GM19240 (cell line): ENCODE measurements around the gene RMND5B.
A peak's percentile ranks its signal among the peaks of the same experiment; 100 is the strongest.
"Not testable (repeated sequence)": the region's sequence is repeated elsewhere in the genome, so short reads cannot be mapped to it uniquely, and the experiment has no call there.

ENCODE experiments used
- DNase-seq: peaks from one replicate; pipeline ENCODE4 v3.0.0; 2011; ENCODE audit warnings: low spot score; ENCODE audit not compliant: insufficient read length

RMND5B gene, protein sequence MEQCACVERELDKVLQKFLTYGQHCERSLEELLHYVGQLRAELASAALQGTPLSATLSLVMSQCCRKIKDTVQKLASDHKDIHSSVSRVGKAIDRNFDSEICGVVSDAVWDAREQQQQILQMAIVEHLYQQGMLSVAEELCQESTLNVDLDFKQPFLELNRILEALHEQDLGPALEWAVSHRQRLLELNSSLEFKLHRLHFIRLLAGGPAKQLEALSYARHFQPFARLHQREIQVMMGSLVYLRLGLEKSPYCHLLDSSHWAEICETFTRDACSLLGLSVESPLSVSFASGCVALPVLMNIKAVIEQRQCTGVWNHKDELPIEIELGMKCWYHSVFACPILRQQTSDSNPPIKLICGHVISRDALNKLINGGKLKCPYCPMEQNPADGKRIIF

DNA sequence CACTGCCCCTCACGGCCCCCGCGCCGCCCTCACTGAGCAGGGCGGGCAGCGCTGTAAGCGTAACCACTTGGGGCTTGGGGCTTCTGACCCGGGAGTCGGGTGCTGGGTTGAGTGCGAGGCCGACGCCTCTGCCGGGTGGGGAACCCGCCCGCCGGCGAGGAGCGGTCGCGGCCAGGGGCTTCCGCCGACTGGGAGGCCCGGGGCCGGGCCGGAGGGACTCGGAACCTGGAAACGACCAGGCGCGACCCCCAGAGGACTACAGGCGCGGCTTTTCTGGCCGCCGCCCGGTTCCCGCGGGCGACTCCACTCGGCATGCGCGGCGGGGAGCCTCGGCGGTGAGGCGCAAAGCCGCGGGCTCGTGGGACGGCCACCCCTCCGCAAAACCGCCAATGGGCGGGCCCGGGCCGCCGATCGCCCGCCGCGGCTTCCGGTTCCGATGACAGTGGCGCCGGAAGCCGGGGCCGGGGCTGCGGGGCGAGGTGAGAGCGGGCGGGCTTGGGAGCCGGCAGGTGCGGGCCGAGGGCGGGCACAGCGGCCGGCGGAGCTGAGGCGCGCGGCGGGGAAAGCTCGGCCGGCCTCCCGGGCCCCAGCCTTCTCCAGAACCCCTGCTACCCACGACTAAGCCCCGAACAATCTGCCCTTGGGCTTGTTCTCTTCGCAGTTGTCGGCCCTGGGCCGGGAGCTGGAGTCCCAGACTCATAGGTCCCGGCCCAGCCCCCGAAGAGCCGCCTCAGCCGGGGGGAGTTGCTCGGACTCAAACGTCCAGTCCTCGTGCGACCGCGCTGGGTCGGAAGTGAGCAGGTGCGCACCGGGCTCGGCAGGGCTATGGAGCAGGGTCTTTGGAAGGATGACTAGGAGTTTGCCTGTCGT, at the start of gene RMND5B:
Gene RMND5B, plus strand, starts transcription at position 439 of the 870 bp plus-strand sequence. CDS start 7,106 bp downstream, outside the sequence.
- DNase-seq = peak; percentile 86

DNA sequence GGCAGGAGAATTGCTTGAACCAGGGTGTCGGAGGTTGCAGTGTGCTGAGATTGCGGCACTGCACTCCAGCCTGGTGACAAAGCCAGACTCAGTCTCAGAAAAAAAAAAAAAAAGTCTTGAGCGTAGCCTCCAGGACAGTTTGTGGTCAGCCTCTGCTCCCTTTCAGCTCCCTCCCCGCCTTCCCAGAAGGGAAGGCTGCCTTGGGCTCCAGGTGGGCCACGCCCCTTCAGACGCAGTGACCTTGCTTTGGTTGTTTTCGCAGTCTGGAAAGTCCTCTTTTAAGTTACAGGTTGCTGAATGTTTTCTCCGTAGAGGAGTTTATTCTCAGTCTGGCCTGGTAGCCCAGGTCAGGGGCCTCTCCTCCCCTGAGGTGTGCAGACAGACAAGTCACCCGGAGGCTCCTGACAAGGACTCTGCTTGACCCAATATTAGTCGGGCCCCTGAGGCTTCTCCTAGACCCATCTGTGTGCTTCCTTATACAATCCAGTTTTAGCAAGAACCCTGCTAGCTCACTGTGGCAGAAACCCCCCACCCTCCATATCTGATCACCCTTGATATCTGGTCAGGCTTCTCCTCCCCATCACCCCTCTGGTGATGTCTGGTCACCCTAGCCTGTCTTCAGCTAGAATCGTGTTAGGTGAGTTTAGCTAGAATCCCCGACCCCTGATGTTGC, 49.1 kb upstream of the RMND5B start:
- no peak for DNase-seq

DNA sequence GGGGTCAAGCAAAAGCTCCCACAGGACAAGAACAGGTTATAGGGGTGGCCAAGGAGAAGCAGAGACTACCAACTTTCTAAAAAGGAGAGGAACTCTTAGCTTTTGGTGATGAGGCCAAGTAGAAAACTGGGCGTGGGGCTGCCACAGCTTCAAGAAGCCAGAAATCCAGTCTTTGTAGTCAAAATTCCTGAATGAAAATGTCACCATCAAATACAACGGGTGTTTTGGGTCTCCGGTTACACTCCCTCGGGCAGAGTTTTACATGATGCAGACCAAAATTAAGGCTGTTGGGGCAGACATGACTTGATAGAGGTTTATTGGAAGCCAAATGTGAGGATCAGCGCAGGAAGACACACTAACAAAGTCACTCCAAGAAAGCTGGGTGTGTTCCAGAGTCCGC, 46.9 kb upstream of the RMND5B start:
- DNase-seq = no peak

DNA sequence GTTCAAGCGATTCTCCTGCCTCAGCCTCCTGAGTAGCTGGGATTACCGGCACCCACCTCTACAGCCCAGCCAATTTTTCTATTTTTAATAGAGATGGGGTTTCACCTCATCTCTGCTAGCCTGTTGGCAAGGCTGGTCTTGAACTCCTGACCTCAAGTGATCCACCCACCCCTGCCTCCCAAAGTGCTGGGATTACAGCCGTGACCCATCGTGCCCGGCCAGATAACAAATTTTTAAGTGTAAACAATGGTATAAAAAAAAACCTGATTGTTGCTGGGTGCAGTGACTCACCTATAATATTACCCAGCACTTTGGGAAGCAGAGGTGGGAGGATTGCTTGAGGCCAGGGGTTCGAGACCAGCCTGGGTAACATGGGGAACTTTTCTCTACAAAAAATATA, 45.5 kb upstream of the RMND5B start:
- DNase-seq = no peak

DNA sequence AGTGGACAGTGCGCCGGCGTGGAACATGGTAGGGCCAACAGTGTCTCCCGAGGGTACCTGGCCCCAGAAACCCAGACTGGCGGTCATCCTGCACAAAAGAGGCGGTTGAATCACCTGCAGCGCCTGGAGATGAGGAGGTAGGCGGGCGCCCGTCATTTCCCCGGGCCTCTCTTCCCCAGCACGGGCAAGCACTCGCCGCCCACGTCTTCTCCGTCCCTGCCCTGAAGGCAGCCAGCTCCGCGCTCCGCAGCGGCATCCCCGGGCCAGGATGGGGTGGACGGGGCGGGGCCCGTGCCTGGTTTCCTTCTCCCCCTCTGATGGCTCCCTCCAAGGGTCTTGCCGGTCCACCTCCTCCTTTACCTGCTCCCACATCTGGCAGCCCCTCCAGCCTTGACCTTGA, 44.5 kb upstream of the RMND5B start:
- no peak for DNase-seq

DNA sequence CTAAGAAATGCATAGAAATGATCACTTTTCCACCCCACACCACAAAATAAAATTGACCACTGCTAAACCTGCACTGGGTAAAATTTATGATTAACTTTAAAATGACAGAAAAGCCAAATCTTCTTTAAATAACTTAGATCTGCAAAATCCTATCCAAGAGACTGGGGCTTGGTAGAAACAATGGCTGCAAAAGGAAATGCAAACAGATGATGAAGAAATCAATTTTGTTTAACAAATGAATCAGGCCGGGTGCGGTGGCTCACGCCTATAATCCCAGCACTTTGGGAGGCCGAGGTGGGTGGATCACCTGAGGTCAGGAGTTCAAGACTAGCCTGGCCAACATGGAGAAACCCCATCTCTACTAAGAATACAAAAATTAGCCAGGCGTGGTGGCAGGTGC, 43.6 kb upstream of the RMND5B start:
- not testable (repeated sequence) for DNase-seq

DNA sequence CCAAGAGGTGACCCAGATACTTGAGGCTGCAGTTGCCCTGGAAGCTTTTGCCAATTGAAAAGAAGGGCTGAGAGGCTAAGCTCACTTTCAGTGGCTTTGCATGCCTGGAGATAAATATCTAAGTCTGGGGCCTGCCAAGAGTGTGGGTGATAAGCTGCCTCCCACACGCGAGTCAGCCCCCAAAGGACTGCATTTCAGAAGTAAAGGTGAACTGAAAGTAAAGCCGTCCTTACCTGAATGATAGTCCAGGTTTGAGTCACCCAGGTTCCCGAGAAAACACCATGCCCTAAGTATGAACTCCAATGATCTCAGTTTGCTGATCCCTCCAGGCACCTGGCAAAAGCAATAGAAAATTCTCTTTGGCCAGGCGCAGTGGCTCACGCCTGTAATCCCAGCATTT, 40.0 kb upstream of the RMND5B start:
- no peak for DNase-seq

DNA sequence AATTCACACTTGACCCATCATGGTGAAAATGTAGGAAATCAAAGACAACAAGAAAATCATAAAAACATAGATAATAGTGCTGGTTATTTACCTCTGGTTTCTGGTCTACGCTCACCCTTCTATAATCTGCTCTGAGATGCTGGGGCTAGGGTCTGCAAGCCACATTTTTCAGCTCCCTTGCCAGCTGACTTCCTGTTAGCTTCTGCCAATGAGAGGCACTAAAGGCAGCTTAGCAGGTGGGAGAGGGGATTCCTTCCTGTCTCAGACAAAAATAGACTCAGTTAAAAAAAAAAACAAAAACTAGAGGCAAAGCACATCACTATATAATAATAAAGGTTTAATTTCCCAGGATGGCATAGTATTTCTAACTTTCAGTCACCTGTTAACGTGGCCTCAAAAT, 37.7 kb upstream of the RMND5B start:
- DNase-seq = no peak

DNA sequence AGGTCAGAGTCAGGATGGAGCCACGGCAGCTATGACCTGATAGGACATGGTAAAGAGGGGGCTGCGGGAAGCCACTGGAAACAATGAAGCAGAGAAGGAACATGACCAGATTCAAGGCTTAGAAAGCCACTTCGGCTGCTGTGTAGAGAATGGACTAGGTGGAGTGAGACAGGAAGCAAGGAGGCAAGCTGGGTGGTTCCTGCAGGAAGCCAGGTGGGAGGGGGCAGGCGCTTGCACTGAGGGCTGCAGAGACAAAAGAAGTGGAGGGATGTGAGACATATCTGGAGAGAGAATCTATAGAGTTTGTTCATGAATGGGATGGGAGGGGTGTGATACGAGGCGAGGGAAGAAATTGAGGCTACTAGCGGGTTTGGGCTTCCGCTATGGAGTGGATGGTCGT, 36.5 kb upstream of the RMND5B start:
- DNase-seq = no peak

DNA sequence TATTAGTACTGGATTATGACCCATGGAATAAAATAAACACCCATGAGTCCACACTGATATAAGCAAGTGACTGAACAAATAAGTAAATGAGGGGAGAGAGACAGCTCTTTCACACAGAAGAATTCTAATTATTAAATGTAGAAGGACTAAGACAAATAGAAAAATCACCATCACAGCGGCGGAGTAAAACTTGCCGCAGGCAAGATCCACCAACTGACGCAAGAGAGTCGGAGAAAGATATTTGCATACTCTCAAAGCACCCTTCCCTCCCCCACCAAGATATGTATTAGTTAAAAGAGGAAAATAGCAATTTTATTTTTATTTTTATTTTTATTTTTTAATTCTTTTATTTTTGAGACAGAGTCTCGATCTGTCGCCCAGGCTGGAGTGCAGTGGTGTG, 32.1 kb upstream of the RMND5B start:
- no peak for DNase-seq

DNA sequence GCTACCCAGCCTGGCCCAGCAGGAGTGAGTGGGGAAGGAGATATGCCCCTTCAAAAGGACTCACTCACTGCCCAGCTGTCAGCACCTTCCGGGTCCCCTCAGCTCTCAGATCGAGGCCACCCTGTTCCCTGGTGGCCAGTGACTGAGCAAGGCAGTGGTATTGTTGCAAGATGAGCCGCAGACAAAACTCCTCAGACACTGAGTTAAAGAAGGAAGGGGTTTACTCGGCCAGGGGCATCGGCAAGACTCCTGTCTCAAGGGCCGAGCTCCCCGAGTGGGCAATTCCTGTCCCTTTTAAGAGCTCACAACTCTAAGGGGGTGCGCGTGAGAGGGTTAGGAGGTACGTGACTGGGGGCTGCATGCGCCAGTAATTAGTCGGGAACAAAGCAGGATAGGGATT, 27.2 kb upstream of the RMND5B start:
- DNase-seq = no peak

DNA sequence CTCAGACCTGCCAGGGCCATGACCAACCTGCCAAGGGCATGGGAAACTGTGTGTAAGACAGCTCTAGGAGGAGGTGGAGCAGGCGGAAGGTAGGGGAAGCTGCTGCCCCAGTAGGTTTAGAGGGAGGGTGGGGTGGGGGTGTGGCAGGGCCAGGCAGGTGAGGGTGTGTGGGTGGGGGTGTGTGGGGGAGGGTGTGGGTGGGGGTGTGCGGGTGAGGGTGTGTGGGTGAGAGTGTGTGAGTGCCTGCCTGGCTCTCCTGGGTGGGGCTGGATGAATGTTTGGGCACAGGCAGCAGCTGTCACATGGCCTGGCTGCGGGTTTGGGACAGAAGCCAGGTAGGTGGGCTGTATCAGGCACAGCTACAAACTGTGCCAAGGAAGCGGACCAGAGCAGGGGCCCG, 26.3 kb upstream of the RMND5B start:
- DNase-seq = no peak

DNA sequence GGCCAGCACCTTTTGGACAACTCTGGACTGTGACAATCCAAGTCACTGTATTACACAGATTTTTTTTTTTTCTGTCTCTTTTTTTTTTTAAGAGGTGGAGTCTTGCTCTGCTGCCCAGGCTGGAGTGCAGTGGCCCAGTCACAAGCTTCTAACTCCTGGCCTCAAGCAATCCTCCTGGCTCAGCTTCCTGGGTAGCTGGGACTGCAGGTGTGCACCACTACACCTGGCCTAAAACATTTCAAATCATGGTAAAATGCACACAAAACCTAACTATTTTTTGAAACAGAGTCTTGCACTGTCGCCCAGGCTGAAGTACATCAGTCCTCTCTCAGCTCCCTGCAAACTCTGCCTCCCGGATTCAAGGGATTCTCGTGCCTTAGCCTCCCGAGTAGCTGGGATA, 24.7 kb upstream of the RMND5B start:
- DNase-seq = no peak

DNA sequence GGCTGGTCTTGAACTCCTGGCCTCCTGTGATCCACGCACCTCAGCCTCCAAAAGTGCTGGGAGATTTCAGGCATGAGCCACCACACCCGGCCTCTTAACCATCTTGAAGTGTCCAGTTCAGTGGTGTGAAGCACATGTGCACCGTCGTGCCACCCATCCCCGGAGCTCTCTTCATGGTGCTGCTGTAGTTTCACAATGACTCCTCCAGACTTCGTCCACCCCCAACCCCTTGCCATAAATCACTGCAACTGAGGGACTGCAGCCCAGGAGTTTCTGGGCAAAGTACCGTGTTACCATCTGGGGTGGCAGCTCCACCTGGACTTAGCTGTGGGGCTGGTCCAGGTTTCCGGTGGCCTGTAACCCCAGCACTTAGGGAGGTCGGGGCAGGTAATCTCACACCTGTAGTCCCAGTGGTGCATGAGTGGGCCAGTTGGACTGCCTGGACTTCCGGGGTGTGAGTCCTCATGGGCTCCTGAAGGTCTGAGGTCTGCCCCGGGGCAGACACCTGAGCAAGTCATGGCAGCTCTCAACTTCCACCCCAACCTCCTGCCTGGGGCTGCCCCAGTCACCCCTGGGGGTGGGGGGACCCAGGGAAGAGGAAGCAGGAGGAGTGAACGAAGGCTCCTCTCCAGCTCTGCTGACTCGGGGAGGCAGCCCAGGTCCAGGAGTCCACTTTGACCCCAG, 24.1 kb upstream of the RMND5B start:
- no peak for DNase-seq

DNA sequence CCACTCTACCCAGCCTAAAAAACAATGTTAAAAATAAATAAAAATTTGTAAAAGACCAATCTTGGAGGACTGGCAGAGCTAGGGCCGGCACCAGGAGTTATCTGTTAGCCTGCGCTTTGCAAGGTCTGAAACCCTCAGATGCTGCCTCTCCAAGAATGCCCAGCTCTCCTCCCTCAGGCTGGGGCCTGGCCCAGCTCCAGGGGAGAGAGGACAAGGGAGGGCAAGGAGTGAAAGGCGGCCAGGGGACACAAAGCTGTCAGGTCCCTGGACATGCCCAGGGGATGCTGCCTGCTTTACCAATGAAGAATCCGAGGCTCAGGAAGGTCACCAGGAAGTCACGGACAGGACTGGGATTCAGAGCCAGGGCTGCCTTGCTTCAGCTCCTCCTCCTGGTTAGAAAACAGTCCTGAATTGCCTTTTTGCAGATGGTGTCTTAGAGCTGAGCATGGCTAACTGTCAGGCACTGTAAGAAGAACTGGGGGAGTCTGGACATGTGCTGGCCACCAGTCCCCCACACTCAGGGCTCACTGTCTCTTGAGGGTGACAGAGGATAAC, 23.0 kb upstream of the RMND5B start:
- no peak for DNase-seq

DNA sequence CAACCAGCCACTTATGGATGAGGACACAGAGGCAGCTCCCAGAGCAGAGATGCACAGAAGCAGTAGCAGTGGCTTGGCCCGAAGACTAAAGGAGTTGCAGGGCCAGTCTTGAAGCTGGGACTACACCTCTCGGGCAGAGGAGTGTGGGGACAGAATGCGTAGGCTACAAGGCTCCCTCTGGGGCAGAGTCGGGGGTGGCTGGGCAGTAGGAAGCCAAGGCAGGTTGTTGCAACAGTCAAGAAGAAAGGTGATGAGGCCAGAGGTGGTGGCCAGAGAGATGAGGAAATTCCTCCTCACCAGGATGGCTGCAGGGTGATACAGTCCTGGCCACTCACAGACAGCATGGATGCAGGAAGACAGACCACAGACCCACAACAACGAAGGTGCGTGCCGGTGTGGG, 22.4 kb upstream of the RMND5B start:
- no peak for DNase-seq

DNA sequence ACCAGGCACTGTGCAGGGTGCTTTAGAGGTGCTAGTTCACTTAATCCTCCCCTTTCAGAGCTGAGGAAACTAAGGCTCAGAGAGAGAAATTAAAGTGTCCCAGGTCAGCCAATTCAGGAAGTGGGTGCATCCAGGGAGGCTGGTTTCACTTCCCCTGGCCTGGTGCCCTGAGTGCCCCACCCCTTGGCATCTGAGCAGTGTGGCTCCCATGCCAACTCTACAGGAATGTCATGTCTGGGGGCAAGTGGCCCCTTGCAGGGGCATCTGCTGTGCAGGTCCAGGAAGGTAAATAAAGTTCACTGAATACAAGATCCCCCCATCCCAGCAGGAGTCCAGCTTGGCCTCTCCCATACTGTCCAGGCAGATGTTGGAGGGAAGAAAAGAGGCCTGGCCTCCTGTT, 21.8 kb upstream of the RMND5B start:
- DNase-seq = no peak

DNA sequence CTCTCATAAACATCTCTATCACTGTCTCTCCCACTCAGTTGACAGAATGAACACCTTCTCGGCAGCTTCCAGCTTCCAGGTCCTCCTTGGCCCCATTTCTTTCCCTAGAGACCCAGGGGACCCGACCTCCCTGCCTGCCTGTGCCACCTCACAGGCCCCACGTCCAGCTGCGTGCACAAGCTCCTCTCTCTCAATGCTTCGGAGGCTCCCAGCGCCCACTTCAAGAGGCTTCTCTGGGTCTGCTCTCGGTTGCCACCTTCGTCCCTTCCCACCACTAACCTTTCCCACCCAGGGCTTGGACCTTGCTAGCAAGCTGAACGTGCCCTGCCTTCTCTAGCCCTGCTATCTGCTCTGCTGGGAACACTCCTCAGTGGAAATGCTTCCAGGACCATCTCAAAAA, 20.3 kb upstream of the RMND5B start:
- no peak for DNase-seq

DNA sequence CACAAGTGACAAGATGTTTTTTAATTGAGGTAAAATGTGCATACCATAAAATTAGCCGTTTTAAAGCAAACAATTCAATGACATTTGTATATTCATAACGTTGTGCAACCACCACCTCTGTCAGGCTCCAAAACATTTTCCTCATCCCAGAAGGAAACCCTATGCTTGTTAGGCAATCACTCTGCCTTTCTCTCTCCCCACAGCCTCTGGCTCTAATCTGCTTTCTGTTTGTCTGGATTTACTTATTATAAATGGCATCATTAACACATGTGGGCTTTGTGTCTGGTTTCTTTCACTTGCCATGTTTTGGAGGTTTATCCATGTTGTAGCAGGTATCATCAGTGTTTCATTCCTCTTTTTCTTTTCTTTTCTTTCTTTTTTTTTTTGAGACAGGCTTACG, 18.9 kb upstream of the RMND5B start:
- no peak for DNase-seq

DNA sequence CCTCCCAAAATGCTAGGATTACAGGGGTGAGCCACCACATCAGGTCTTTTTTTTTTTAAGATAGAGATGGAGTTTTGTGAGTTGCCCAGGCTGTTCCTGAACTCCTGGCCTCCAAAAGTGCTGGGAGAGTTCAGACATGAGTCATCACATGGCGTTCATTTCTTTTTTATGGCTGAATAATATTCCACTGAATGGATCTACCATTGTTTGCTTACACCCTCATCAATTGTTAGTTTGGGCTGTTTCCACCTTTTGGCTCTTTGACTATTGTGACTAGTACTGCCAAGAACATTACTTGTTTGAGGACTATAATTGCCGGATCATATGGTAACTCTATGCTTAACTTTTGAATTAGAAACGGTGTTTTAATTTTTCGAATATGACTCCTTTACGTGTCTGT, 18.3 kb upstream of the RMND5B start:
- no peak for DNase-seq

DNA sequence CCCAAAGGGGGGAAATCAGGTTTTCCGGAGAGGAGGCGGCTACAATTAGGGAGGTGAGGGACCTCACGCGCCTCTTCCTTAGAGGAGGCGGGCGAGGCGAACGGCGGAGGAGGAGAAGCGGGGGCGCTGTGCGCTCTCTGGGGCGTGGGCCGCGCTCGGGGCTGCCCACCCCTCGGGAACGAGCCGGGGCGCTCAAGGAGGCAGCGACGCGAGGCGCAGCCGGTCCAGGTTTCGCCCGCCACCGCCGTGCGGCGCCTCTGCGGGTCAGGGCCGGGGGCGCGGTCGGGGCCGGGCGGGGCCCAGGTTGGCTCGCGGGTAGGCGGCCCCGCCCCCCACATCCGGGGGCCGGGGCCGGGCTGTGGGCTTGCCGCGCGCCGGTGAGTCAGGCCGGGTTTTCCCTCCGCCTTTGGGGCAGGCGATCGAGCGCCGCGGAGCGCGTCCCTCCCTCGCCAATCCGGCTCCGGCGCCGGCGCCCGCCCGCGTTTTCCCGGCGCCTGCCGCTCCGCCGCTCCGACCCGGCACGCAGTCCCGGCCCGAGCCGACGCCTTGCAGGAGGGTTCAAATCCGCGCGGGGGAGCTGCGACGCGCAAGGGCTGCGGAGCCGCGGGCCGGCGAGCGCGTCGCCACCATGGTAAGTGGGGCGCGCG, 17.6 kb upstream of the RMND5B start, which contains the start of gene N4BP3:
Gene N4BP3, plus strand, starts transcription at position 392 of the 647 bp plus-strand sequence. CDS start 6,052 bp downstream, outside the sequence.
- no peak for DNase-seq
